ENCODE results near the gene ZFYVE1.

The ZFYVE1 gene

GRCh38 chr14:72980863-72981262 lies 46.0 kb downstream of the ZFYVE1 start:
- no peaks in the 10 kb centered on the region for H3K9me3 Mint-ChIP-seq
- no peak overlapping the region for H3K4me3 Mint-ChIP-seq
- H3K4me1 Mint-ChIP-seq: peaks cover 30% of the 10 kb centered on the region
- no peak for DNase-seq
- H3K27ac Mint-ChIP-seq: no peak overlapping the region
- no peak for TF ChIP-seq CTCF (IDR thresholded peaks at IDR 0.05)
- peaks cover 62% of the 10 kb centered on the region for H3K36me3 Mint-ChIP-seq (ENCODE audit: low read depth)
- no peaks in the 10 kb centered on the region for H3K27me3 Mint-ChIP-seq (ENCODE audit: low read depth, poor library complexity)

GRCh38 chr14:72978856-72979255 lies 48.0 kb downstream of the ZFYVE1 start:
- DNase-seq: no peak
- Mint-ChIP-seq H3K27me3 (ENCODE audit: low read depth, poor library complexity) (no peaks in the 10 kb centered on the region), H3K36me3 (ENCODE audit: low read depth) (peaks cover 57% of the 10 kb centered on the region), H3K4me1 (peaks cover 30% of the 10 kb centered on the region), H3K27ac (no peak overlapping the region), H3K4me3 (no peak overlapping the region), H3K9me3 (no peaks in the 10 kb centered on the region)
- TF ChIP-seq CTCF (IDR thresholded peaks at IDR 0.05): no peak

- no peak overlapping the region for H3K4me3 Mint-ChIP-seq
- no peaks in the 10 kb centered on the region for H3K27me3 Mint-ChIP-seq (ENCODE audit: low read depth, poor library complexity)
- DNase-seq: no peak
- H3K9me3 Mint-ChIP-seq: no peaks in the 10 kb centered on the region
- H3K27ac Mint-ChIP-seq: no peak overlapping the region
- TF ChIP-seq CTCF (IDR thresholded peaks at IDR 0.05): no peak
- peaks cover 13% of the 10 kb centered on the region for H3K4me1 Mint-ChIP-seq
- peaks cover 51% of the 10 kb centered on the region for H3K36me3 Mint-ChIP-seq (ENCODE audit: low read depth)
These were observed 51.1 kb downstream of the ZFYVE1 start for GRCh38 chr14:72975770-72976169.

- peaks cover 16% of the 10 kb centered on the region for H3K4me1 Mint-ChIP-seq
- no peak for DNase-seq
- no peak overlapping the region for H3K4me3 Mint-ChIP-seq
- H3K36me3 Mint-ChIP-seq (ENCODE audit: low read depth): peaks cover 56% of the 10 kb centered on the region
- H3K9me3 Mint-ChIP-seq: no peaks in the 10 kb centered on the region
- no peak for TF ChIP-seq CTCF (IDR thresholded peaks at IDR 0.05)
- no peaks in the 10 kb centered on the region for H3K27me3 Mint-ChIP-seq (ENCODE audit: low read depth, poor library complexity)
- no peak overlapping the region for H3K27ac Mint-ChIP-seq
These were observed 52.2 kb downstream of the ZFYVE1 start for GRCh38 chr14:72974661-72975060.

- DNase-seq: peak; percentile 29
- Mint-ChIP-seq H3K4me1 (peaks cover 17% of the 10 kb centered on the region), H3K9me3 (no peaks in the 10 kb centered on the region), H3K36me3 (ENCODE audit: low read depth) (peaks cover 51% of the 10 kb centered on the region), H3K4me3 (no peak overlapping the region), H3K27me3 (ENCODE audit: low read depth, poor library complexity) (no peaks in the 10 kb centered on the region), H3K27ac (no peak overlapping the region)
- no peak for TF ChIP-seq CTCF (IDR thresholded peaks at IDR 0.05)
These were observed 56.0 kb downstream of the ZFYVE1 start for GRCh38 chr14:72970824-72971434.

GRCh38 chr14:72970058-72970630 lies 56.8 kb downstream of the ZFYVE1 start:
- H3K27me3 Mint-ChIP-seq (ENCODE audit: low read depth, poor library complexity): no peaks in the 10 kb centered on the region
- no peaks in the 10 kb centered on the region for H3K9me3 Mint-ChIP-seq
- TF ChIP-seq CTCF (IDR thresholded peaks at IDR 0.05): no peak
- peak overlapping the region; percentile 75 for H3K27ac Mint-ChIP-seq
- peak; percentile 35 for DNase-seq
- peaks cover 17% of the 10 kb centered on the region for H3K4me1 Mint-ChIP-seq
- H3K36me3 Mint-ChIP-seq (ENCODE audit: low read depth): peaks cover 45% of the 10 kb centered on the region
- no peak overlapping the region for H3K4me3 Mint-ChIP-seq

Measured in nephron progenitor cell (in vitro differentiated cells).